Fibroblast of skin of back (primary cell): ENCODE results near the gene PPP1R37.
A peak's percentile ranks its signal among the peaks of the same experiment; 100 is the strongest.

ENCODE experiments used
- DNase-seq: peaks from one replicate; pipeline ENCODE4 v3.0.0-alpha.2; 2013

PPP1R37 gene

GRCh38 chr19:45156011-45156630 lies 63.1 kb downstream of the PPP1R37 start:
- no peak for DNase-seq

DNA sequence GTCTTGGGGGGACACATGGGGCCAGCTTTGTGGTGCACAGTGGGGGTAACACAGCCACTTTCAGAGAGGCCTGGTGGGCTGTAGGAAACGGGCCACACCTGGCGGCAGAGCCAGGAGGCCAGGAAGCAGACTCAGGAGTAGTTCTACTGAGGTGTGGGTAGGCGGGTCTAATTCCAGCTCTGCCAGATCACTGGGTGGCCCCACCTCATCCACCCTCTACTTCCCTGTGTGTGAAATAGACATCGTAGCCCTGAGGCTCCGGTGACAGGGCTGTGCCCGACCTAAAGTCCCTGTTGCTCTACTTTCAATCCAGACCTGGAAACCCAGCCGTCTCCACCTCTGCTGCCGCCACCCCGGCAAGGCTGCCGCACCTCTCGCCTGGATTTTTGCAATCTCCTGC lies 63.8 kb downstream of the PPP1R37 start:
- DNase-seq = no peak

DNA sequence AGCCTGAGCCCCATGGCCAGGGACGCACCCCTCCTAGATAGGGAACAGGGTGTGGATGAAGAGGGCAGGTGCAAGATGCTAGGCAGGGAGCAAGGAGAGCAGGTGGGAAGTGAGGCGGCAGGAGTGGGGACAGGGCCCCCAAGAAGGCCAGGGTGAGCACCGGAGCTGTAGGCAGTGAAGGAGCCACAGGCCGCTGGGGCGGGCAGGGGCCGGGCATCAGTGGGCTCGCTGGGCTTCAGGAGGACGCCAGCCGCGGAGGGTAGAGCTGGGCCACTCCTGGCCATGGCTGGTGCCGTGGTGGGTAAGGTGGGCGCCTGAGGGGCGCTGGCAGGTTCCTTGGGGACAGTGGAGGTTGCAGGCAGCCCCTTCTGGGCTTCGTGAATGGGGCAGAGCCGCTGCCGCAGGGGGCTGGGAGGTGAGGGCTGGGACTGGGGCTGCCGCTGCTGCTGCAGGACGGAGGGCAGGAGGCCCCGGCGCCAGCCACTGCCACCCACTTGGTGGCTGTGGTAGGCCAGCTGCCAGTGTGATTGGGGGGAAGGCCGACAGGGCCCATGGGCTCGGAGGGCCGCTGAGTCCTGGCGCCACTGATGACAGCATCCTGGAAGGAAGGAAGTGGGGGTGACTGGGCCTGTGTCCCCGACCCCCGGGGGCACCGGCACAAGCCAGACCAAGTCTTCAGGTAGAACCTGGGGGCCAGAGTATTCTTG lies 65.7 kb downstream of the PPP1R37 start:
- no peak for DNase-seq

DNA sequence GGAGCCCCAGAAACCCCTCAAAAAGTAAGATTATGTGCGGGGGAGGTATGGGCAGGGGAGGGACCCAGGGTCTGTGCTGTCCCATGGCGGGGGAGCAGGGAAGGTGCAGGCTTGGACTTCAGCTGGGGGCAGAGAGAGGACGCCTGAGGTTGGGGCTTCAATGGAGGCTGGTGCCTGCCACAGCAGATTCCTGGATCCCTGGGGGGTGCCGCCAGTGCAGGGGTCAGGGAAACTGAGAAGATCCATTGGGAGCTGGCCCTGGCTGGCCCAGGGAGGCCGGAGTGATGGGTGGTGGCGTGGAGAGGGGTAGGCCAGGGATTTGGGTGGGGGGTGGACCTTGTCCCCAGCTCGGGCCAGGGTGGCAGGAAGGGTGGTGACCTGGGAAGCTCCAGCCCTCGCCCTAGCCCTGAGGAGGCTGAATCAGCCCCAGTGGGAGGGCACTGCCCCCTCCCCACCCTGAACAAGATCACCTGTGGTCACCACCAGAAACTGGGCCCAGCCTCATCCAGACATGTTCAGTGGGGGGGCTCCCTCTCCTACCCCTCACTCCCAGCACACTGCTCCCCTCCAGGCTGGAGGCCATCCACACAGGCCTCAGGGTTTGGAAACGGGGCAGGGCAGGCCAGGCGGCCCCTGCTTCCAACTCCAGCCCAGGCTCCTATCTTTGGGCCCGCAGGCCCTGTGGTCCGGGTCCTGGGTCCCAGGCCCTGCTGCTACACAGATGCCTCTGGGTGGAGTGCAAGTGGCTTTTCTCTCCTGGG lies 66.4 kb downstream of the PPP1R37 start:
- no peak for DNase-seq

DNA sequence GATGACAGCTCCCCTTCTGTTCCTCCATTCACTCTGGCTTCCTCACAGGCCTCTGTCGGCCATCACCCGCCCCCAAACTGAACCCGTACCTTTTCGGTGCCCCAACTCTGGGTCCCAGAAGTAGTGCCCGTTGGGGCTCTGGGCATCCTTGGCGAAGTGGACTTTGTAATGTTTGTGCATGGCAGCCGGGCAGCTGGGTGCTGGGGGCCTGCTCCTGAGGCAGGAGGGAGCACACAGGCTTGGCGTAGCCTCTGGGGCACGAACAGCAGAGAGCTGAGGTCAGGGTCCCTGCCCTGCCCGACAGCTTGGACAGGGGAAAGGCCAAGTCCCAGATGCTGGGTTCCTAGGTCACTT lies 67.0 kb downstream of the PPP1R37 start:
- DNase-seq = no peak

GRCh38 chr19:45160870-45161737 lies 68.1 kb downstream of the PPP1R37 start, which contains the start of gene NKPD1:
NKPD1 (minus strand) TSS chr19:45160982; CDS start chr19:45160150, 832 bp downstream.
- DNase-seq = no peak

- no peak for DNase-seq
These were observed 69.0 kb downstream of the PPP1R37 start for GRCh38 chr19:45161738-45162607.

DNA sequence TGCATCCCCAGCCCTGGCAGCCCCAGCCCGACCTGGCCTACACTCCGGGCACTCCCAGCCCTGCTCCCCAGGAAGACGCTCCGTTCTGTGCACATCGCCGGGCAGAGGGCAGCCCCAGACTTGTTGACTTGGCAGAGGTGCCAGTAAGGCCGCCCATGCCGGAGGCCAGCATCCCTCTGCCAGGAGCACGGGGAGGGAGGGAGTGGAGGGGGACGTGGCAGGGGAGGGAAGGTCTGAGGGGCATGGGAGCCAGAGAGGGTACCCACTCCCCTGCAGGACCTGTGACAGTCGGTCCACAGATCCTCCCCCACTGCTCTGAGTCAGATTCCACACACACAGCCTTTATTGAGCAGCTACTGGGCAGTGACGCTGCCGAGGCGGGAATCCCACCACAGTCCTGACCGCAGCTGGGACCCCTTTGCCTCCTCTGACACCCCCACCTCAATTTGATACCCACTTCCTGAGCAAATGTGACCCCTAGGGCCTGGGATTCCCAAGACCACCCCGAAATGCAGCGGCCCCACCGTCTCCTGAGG lies 69.7 kb downstream of the PPP1R37 start:
- no peak for DNase-seq

DNA sequence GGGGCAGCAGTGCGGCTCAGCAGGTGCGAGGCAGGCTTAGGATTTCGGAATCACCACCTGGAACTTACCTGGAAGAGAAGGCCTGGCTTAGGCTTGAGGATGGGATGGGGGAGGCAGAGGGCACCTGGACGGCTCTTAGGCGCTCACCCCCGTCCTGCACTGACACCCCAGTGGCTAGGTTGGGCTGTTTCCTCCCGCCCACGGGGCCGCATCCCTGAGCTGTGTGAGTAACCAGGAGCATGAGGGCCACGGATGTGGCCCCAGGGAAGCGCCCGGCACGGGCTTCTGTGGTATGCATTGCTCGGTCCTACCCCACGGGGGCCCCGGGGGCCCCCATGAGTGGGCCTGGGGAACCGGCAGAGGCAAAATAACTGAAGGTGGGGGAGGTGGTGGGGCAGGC lies 70.2 kb downstream of the PPP1R37 start:
- no peak for DNase-seq

GRCh38 chr19:45163751-45164460 lies 70.9 kb downstream of the PPP1R37 start:
- DNase-seq = no peak

DNA sequence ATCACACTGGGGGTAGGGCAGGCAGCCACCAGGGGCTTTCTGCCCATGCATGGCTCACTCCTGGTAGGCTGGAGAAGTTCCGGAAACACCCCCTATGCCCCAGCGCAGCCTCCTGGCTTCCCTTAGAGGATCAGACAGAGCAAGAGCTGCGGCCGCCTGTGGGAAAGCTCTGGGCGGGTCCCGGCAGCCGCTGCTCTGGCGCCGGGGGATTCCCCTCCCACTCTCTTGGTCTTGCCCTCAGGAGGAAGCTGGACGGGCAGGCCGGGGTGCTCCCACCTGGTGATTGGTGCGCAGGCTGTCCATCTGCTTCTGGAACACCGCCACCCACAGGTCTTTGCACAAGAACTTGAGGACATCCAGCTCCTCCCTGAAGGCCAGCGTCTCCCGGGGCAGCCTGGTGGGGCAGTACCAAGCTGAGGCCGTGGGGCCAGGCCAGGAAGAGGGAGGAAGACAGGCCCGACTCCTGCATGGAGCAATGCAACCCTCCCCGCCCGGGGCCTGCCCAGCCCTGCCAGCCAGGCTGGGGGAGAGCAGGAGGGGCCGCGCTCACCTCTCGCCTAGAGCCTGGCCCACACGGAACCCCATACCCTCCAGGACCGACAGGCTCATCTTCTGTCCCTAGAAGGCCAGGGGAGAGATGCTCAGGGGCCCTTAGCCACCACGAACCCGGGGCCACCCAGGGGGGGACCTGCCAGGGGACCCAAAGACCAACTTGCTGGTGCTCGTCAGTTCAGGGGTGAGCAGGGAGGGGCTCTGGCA lies 71.8 kb downstream of the PPP1R37 start:
- peak; percentile 57 for DNase-seq

GRCh38 chr19:45166723-45167252 lies 73.8 kb downstream of the PPP1R37 start:
- DNase-seq = no peak

DNA sequence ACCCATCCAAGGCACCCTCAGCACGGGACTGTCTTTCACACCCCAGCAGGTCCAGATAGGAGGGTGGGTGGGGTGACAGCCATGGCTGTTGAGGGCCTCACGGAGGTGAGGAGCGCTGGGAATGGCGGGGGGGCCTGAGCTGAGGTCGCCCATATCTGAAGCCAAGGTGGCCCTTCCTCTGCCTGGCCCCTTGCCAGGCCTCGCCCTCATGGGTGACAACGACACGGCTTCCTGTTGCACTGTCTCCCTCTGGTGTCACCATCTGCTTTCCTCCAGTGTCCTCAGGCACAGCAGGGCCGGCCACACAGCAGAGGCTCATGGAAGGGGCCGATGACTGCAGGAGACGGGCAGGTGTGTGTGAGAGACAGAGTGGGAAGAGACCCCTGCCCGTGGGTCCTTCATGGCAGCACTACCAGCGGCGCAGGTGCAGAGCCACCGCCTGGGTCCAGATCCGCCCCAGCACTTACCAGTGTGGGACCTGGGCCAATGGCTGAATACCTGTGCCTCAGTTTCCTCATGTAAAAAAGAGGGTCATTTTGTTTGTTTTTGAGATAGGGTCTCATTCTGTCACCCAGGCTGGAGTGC lies 75.9 kb downstream of the PPP1R37 start:
- DNase-seq = no peak

- DNase-seq = no peak
These were observed 76.6 kb downstream of the PPP1R37 start for GRCh38 chr19:45169602-45170001.

DNA sequence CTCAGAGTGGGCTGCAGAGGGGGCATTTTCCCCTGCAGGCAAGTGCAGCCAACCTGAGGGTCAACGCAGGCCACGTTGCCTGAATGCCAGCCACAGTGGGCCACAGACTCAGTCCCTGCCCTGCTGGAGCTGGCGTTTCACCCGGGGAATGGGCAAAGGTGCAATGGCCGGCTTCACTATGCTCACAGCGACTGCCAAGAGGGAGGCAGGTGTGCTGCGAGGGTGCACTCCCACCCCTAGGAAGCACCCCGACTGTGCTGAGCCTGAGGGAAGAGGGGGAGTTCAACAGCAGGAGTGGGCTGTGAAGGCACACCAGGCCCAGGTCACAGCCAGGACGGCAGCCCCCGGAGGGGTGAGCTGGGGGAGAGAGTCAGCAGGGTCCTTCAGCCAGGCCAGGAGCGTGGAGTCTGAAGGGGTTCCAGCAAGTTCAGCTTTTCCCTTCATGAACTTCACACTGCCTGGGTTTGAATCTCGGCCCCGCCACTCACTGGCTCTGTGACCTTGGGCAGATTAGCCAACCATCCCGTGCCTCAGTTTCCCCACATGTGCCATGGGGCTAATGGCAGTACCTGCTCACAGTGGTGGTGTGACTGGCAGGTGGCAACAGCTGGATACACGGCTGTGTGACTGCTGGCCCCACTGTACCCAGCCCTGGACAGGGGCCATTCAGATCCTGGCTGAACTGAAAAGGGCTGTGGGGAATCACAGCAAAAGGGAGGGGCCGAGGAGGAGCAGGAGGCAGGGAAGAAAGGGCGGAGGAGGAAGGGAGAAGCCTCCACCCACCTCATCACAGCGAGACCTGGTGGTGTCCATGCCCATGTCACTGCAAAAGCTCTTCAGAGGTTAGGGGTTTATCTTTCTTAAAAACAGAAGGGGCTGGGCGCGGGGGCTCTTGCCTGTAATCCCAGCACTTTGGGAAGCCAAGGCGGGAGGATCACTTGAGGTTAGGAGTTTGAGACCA lies 77.4 kb downstream of the PPP1R37 start:
- DNase-seq = no peak

GRCh38 chr19:45171211-45171623 lies 78.2 kb downstream of the PPP1R37 start:
- DNase-seq = no peak

GRCh38 chr19:45172173-45172572 lies 79.2 kb downstream of the PPP1R37 start:
- no peak for DNase-seq

GRCh38 chr19:45172611-45173208 lies 79.7 kb downstream of the PPP1R37 start:
- no peak for DNase-seq
